Amniotic stem cell (primary cell): Measurements from ENCODE around the gene VDR.

Experiments
- DNase-seq: peaks from one replicate; lab custom pipeline; 2025; lab: John Stamatoyannopoulos, UW

The VDR gene

GRCh38 chr12:47868552-47869031 is 36.2 kb downstream of the VDR start:
- DNase-seq = no peak

DNA sequence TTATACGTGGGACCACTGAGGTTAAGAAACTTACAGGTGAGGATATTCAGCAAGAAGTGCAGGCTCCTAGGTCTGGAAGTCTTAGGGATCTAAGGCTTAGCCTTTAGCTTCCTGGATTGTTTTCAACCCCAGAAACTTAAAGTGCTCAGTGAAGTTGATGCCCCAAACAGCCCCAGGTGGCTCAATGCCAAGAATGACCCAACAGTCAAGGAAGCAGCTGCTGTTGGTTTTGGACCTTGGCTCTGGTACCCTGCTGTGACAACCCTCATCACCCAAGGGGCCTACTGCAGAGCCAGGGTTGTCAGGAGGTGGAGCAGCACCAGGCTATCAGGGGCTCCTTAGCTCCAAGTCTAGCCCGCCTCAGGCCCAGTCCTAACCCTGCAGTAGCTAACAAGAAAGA is 36.8 kb downstream of the VDR start:
- DNase-seq = no peak

- peak; percentile 24 for DNase-seq
Observed at GRCh38 chr12:47867495-47867941, 37.3 kb downstream of the VDR start.

GRCh38 chr12:47864646-47865235 is 40.1 kb downstream of the VDR start:
- no peak for DNase-seq

DNA sequence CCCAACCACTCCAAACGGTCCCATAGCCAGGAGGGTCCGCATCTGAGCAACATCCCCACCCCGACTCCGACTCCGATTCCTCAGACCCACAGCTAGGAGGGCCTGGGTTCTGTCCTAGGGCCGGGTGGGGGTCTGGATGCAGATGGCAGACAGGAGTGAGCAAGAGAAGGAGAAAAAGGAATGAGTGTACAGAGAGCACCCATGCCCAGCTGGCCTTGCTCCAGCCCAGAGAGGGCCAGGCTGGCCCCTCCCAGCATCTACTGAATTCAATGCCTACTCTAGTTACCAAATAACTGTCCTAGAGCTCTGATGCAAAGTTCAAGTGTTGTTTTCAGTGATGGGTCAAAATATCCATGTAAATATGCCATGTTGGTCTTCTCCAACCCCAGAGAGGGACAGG is 40.8 kb downstream of the VDR start:
- no peak for DNase-seq

DNA sequence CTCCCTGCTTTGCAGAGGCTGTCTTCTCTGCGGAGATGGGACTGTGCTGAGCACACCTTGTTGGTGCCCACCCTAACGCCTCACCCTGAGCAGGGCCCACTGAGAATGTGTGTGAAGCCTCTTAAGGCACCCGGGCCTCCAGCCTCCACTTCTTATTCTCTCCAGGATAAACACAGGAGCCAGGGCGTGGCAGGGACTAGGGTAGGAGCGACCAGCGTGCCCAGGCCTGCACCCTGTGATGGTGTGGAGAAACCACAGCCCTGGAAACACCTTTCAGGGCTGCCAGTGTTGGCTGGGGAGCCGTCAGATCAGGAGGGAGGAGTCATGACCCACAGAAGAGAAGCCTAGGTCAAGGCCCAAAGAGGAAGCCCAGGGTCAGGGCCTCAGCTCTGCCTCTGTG is 41.3 kb downstream of the VDR start:
- no peak for DNase-seq

DNA sequence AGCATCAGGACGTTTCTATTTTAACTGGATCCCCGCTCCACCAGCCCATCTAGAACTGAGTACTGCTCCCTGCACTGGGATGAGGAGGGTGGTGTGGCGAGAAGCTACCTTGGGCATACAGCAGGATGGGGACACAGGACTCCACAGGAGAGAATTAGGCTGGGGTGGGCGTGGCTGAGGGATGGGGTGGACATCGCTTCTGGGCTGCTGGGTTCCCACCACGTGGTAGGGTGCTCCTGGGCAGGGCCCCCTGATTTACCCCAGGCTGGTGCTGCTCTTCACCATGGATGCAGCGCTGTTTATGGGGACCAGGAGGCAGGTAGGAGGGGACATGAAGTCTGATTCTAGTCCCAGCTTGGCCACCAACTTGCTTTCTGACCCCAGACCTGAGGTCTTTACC is 41.9 kb downstream of the VDR start:
- DNase-seq = no peak

DNA sequence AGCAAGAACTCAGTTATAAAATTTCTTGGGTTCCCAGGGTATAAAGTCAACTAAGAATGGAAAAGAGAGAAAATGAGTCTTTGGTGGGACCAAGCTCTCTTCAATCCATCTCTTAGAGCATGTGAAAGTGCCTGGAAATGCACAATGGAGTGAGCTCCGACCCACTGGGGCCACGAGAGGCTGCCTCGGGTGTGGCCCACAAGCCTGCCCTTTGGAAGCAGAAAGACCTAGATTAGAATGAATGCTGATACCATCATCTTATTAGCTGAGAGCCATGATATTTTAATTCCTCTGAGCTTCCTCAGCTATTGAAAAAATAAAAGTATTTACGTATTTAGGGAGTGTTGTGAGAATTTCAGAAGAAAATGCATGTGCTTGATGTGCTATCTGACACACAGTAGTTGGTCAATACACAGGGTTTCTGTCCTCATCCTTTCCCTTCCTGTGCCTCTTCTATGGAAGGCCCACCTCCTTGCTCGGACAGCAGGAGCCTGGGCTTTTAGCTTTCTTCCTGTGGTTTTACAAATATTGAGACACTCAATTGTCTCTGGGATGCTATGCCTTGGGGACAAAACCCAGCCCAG is 42.5 kb downstream of the VDR start:
- DNase-seq = no peak

- DNase-seq = no peak
Observed at GRCh38 chr12:47860873-47861272, 43.9 kb downstream of the VDR start.

- DNase-seq = no peak
Observed at GRCh38 chr12:47860279-47860841, 44.4 kb downstream of the VDR start.

DNA sequence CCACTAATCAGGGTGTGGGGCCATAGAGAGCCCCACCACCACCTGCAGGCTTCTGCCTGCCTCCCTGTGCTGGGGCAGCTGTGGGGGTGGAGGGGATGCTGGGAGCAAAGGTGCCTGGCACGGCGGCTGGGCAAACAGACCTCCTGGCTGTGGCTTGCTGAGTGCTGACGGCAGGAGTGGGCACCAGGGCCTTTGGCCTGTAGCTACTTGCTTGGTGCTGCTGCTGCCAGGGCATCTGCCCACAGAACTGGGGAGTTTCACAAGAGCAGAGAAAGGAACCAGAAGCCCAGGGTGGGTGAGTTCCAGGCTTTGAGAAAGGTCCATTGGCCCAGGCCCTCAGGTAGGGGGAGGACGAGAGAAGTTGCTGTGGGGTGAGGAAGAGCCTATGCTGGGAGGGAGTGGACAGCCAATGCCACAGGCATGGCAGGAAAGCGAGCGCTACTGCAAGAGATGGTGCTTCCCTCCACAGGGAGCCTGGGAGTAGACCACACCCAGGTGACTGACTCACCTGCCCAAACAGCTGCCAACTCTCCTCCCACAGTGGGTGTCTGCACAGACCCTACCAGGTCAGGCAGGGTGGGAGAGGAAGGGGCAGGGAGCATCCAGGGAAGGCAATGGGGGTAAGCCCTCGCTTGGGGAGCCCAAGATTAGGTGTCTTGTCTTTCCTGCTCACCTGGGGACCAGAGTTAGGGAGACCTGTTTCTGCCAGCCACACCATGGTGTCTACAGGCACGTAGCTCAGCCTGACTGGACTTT is 46.1 kb downstream of the VDR start:
- no peak for DNase-seq

DNA sequence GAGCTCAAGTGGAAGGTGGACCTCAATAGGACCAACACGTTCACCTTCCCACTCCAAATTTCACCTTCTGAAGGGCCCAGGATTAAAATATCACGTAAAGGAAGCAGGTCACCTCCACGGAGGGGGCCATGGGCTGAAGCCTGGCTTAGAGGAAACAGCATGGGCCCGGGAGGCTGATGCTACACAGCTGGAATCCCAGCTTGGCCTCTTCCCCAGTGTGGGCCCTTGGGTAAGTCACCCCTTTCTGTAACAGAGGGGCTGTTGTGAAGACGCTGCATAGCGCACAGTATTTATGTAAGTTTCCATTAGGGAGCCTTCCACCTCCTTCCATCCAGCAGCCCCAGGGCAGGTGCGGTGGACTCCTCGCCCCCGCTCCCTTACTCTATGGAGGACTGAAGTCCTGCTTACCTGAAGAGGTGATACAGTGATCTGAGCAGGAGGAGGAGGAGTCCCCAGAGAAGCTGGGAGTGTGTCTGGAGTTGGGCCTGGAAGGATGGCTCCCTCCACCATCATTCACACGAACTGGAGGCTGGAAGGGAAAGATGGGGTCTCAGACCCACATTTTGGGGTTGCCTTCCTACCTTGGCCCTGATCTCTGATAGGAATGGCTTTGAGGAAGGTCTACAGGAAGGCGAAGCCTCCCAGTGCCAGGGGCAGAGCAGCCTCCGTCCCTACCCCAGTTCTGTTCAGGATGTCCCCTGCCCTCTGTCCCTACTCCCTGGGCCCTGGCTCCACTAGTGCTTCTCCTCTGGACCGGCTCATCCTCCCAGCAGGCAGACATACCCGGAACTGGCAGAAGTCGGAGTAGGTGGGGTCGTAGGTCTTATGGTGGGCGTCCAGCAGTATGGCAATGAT is 47.8 kb downstream of the VDR start:
- no peak for DNase-seq

GRCh38 chr12:47856094-47856493 is 48.7 kb downstream of the VDR start:
- DNase-seq = no peak

DNA sequence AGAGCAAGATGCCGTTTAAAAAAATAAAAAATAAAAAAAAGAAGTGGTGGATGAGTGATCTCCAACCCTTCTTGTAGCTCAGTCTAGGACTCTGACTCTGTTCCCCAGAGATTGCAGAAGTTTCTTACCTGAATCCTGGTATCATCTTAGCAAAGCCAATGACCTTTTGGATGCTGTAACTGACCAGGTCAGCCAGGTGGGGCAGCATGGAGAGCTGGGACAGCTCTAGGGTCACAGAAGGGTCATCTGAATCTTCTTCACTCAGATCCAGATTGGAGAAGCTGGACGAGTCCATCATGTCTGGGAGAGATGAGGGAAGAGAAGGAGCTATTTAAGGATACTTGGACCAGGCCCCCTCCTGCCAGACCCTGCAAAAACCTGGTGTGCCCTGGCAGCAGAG is 49.3 kb downstream of the VDR start:
- DNase-seq = no peak

DNA sequence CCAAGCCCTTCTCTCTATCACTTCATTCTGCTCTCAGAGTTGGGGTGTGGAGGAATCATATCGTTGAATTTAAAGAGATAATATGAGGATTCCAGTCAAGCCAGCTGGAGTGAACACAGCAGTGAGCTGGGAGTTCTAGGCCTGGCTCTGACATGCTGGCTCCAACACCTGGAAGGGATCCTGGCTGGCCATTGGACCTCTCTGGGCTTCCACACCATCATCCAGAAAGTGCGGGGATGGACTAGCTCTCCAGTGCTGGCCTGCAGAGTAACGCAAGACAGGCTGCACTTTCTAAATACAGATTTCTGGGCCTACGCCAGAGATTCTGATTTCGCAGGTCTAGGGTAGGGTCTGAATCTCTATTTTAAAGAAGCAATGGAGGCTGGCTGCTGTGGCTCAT is 50.3 kb downstream of the VDR start:
- DNase-seq = no peak

DNA sequence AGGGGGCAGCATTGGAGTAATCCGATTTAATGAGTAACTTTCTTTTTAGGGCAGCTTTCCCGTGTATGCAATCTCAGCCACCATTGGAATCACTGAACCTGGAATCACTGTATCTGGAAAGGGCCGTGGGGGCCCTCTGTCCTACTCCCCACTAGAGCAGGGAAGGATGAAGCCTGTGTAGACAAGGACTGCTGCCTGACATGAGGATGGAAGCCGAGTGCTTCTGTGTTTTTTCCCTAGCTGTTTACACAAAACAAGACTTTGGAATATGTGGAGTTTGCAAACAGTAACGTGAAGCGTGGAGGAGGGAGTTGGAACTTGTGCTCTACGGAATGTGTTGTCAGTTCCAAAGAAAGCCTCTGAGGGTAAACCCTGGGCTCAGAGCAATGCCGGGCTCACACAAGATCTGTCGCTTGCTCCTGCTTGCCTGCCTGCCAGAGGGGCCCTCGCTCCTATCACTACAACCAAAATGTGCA is 52.7 kb downstream of the VDR start:
- DNase-seq = no peak

DNA sequence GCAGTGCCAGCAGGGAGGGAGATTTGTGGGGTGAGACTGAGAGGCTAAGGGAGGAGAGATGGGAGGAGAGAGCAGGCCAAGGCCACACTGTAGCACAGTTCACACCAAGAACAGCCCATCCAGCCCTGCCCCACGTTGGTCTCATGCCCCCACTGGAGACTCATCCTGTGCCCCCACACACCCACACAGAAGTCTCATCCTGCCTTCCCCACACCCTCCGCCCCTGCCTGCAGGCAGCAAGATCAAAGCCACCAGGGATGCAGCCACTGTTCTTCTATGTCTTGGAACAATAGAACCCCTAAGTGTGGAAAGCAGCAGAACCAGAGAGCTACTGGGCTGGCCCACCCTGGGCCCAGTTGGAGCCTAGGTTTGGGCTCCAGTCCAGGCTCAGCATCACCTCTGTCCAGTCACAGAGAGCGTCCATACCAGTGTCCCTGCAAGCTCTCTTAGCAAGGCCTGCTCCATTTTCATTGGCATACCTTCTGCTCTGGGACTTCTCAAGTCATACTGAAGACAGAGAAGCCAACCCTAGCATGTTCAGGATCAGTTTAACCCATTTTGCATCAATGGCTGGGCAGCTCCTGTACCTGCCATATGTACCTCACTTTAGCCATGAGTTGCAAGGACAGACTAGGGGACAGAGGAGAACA is 53.4 kb downstream of the VDR start:
- no peak for DNase-seq

DNA sequence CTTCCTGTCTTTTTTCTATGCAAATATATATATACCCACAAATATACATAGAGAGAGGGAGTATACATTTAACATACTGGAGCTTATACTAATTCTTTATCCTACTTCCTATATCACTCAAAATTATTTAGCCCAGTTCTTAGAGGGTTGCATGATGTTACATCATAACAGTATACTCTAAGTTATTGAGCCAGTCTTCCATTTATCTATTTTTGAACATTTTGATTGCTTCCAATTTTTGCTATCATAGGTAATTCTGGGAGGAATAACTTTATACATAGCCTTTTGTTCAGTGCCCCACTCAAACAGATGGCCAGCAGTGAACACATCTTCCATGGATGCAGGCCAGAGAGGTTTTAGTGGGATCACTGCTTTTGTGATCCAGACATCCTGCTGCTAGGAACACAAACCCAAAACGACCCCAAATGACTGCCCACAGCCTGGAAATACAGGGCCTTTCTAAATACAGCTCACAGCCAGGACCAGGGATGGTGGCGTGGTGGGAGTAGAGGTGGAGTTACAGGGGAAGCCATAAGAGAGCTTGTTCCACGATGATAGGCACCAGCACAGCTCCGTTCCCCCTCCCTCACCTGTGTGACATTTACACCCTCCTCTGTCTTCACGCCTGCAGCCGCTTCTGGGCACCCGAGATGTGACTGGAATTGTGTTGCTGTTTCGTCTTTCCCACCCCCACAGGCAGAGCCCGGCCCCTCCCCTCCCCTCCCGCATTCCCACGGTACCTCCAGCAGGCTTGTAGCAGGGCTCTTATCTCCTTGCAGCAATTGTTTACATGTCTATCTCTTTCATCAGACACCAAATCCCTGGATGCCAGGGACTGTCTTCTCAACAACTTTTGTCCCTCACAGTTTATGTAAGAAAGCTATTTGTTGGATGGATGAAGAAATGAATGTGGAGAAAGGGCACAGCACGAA is 54.4 kb downstream of the VDR start:
- DNase-seq = no peak

GRCh38 chr12:47849261-47849660 is 55.5 kb downstream of the VDR start:
- no peak for DNase-seq

GRCh38 chr12:47848853-47849252 is 55.9 kb downstream of the VDR start:
- no peak for DNase-seq
